ENCODE results near the gene OVCH1. TPM values are rescaled to one million over a fixed set of nuclear protein-coding genes. Genes with fewer than 3 reads are reported as not detected.

The OVCH1 gene
- total and polyA plus RNA-seq, 9 of the 15 experiments (the other 6 are each of a cell fraction or from before 2014, with no cell fraction given): not detected

DNA sequence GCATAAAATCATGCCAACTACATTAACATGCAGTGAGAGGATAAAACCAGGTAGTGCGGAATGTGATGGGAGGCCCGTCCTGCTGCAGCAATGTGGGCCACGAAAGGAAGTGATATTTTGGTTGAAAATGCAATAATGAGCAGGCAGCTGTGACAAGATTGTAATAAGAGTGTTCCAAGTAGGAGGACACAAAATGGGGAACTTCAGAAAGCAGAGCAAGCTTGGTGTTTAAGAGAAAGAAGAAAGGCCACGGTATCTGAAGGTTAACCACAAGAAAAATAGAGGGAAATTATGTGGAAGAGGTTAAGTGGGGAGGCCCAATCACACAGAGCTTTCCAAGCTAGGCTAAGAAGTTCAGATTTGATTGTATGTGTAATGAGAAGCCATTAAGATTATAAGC is 34.3 kb downstream of the OVCH1 start (continued):
- no peak for TF ChIP-seq BMI1 (IDR thresholded peaks at IDR 0.05; ENCODE audit: low read length)
- TF ChIP-seq, protein P1, sequence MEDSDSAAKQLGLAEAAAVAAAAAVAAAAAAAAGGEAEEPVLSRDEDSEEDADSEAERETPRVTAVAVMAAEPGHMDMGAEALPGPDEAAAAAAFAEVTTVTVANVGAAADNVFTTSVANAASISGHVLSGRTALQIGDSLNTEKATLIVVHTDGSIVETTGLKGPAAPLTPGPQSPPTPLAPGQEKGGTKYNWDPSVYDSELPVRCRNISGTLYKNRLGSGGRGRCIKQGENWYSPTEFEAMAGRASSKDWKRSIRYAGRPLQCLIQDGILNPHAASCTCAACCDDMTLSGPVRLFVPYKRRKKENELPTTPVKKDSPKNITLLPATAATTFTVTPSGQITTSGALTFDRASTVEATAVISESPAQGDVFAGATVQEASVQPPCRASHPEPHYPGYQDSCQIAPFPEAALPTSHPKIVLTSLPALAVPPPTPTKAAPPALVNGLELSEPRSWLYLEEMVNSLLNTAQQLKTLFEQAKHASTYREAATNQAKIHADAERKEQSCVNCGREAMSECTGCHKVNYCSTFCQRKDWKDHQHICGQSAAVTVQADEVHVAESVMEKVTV (CRISPR knock-in tag; IDR thresholded peaks at IDR 0.05): no peak

DNA sequence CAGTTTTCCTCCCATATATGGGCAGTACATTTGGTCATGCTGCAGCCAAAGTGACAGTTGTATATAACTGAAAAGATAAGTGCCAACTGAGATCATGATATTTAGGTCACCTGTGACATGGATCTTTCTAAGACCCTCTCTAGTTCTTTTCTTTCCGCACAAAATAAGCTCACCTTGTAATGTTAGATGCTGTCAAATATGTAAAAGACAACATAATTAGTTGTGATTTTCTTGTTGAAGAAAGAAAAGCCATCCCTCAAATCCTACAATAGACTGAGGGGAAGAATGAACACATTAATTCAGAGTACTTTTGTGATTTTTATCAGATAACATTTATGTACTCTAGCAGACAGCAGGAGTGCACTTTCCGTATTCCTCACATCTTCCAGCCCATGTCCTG is 37.4 kb downstream of the OVCH1 start:
- in situ Hi-C loops (cut with MboI) (no loop called here), intact Hi-C loops (cut with micrococcal nuclease) (no loop called here)
- H3K9me1 ChIP-seq (ENCODE audit: control insufficient read depth, insufficient read depth, low read length): no peaks in the 10 kb centered on the region
- no peak overlapping the region for H2AFZ ChIP-seq (ENCODE audit: low read depth, low read length)
- WGBS (ENCODE audit: insufficient coverage, low coverage, missing lambda C conversion rate): 5% methylated on average over 2 of the region's 2 CpGs
- ChIA-PET POLR2A (no interaction called here), CTCF (ENCODE audit: low intra/inter-chr PET ratio) (no interaction called here)
- H3K27ac ChIP-seq (ENCODE audit: extremely low read depth, low read depth, low read length): no peak overlapping the region
- H3K4me3 ChIP-seq: no peak overlapping the region
- ATAC-seq (no peak), DNase-seq (ENCODE audit: extremely low read depth in 1 of 4, low spot score in 3 of 4) (no peak), FAIRE-seq (no peak)
- H3K4me2 ChIP-seq (ENCODE audit: insufficient read depth, low read length): no peak overlapping the region
- TF ChIP-seq RBFOX2 (IDR thresholded peaks at IDR 0.05; ENCODE audit: low read depth, low read length): no peak
- no peak for TF ChIP-seq RBM17 (IDR thresholded peaks at IDR 0.05; ENCODE audit: borderline replicate concordance, low read depth, low read length)
- no peak for TF ChIP-seq ZNF57 (CRISPR knock-in tag; IDR thresholded peaks at IDR 0.05)
- TF ChIP-seq NFE2 (IDR thresholded peaks at IDR 0.05; ENCODE audit: low read depth): no peak
- no peak for TF ChIP-seq GABPB1 (CRISPR knock-in tag; IDR thresholded peaks at IDR 0.05)
- TF ChIP-seq ZBTB8A (IDR thresholded peaks at IDR 0.05; ENCODE audit: partially characterized antibody): no peak
- no peaks in the 10 kb centered on the region for H3K79me2 ChIP-seq (ENCODE audit: control insufficient read depth, insufficient read depth, low read length)
- H3K27me3 ChIP-seq (ENCODE audit: control insufficient read depth in 2 of 2, insufficient read depth in 2 of 2, low read length in 2 of 2): no peaks in the 10 kb centered on the region
- H4K20me1 ChIP-seq (replicated peaks; ENCODE audit: control insufficient read depth, insufficient read depth, low read length): no peaks in the 10 kb centered on the region
- H3K36me3 ChIP-seq (ENCODE audit: control insufficient read depth, insufficient read depth, low read length): no peaks in the 10 kb centered on the region
- no peak overlapping the region for H3K9ac ChIP-seq (ENCODE audit: insufficient read depth in 1 of 2, low read depth in 2 of 2, low read length in 2 of 2)
- H3K4me1 ChIP-seq (replicated peaks in 1 of 2; ENCODE audit: control insufficient read depth in 2 of 2, insufficient read depth in 2 of 2, low read length in 2 of 2): no peaks in the 10 kb centered on the region
- no TSS peak for BruUV-seq (replicated peaks)
- no peaks in the 10 kb centered on the region; the same call in 1 of the 2 replicates for H3K9me3 ChIP-seq (replicated peaks; ENCODE audit: control insufficient read depth, insufficient read depth, low read depth, low read length)

Data from K562 (cell line).